Measurements from ENCODE around the gene CYP8B1.

CYP8B1 gene

DNA sequence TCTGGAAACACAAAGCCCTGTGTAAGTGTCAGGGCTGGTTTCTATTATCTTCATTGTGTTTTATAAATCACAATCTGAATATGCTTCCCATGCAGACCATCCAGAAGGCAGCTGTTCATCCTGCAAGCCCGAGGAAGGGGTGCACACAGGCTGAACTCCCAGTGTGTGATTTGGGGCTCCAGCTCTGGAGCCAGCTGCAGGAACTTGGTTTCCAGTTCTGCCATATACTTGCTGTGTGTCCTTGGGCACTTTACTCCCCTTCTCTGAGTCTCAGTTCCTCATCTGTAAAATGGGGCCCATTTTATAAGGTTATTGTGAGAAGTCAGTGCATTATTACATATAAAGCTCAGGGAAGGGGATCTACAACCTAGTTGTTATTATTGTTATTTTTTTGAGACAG lies 22.6 kb downstream of the CYP8B1 start:
- no peak for DNase-seq (ENCODE audit: low read depth)

DNA sequence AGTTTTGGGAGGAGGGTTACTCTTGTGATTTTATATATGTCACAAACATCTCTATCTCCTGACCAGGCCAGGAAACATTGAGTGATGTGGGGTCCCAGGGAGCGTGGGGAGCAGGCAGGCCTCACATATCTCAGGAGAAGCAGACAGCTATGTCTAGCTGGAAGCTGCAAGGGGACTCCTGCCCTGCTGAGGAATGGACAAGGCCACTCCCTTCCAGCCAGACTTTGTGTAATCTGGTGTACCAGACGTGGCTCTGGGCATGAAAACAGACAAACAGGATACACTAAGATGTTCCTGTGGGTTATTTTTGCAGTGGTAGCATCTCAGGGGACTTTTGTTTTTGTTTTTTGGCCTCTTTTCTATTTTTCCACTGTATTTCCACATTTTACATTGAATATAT lies 23.2 kb downstream of the CYP8B1 start:
- DNase-seq (ENCODE audit: low read depth): no peak

DNA sequence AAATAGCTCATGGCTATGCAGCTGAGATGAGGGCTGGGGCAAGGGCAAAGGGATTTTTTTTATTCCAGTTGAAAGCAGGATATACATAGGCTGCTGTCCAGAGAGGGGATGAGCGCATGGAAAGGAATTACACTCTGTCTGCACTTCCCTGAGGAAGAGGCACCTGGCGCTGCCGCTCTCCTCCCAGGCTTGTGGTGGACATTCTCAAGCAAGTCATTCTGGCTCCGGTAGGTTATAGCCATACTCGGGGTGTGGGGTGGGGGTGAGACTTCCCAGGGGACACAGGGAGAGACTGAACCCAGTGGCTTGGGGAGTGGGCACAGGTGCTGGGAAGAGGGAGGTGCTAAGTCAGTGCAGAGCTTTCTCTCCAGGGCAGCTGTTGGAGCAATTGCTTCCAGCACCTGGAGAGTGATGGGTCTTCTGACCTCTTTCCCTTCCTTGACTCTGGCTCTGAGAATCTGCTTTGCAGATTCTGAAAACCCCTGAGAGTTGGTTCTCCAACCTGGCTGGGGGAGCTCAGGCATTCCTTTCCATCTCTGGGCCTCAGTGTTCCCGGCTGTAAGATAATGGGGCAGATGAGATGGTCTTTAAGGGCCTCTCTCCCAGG lies 24.3 kb downstream of the CYP8B1 start:
- no peak for DNase-seq (ENCODE audit: low read depth)

DNA sequence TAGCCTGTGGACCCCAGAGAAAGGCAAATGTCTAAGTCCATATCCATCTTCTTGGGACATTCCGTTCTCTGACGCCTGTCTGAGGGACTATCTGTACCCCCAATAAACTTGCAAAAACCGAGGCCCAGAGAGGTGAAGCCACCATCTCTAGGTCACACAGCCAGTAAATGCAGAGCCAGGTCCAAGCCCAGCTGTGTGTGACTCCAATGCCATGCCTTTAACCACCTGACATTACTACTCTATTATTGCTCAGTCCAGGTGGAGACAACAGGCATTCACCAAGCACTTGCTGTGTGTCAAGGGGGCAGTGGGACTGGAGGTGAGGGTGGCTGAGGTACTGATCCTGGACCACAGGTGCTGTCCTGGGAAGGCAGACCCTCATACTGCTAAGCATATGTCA lies 25.4 kb downstream of the CYP8B1 start:
- no peak for DNase-seq (ENCODE audit: low read depth)

DNA sequence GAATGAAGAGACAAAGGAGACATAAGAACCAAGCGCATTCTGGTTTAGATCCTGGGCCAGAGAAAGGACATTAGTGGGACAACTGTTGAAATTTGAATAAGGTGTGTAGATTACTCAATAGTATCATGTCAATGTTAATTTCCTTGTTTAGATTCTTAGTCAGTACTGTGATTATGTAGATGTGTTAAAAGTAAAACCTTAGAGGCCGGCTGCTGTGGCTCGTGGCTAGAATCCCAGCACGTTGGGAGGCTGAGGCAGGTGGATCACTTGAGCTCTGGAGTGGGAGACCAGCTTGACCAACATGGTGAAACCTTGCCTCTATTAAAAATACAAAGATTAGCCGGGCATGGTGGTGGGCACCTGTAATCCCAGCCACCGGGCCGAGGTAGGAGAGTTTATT lies 26.7 kb downstream of the CYP8B1 start:
- DNase-seq (ENCODE audit: low read depth): no peak

DNA sequence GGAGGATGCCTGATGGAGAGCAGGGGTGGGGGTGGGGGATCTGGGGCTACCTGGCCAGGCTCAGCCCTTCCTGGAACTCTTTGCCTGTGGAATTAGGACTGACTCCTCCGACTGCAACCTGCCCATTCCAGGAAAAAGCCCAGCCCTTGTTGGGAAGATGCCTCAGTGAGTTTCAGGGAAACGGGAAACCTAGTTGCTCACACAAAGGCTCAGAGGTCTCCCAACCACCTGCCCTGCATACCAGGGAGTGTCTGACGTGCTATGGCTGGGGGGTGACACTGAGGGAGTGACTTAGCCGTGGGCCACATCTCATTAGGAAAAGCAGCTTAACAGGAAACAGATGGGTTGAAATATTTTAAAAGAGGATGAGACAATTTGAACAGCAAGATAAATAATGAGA lies 27.9 kb downstream of the CYP8B1 start:
- DNase-seq (ENCODE audit: low read depth): no peak

DNA sequence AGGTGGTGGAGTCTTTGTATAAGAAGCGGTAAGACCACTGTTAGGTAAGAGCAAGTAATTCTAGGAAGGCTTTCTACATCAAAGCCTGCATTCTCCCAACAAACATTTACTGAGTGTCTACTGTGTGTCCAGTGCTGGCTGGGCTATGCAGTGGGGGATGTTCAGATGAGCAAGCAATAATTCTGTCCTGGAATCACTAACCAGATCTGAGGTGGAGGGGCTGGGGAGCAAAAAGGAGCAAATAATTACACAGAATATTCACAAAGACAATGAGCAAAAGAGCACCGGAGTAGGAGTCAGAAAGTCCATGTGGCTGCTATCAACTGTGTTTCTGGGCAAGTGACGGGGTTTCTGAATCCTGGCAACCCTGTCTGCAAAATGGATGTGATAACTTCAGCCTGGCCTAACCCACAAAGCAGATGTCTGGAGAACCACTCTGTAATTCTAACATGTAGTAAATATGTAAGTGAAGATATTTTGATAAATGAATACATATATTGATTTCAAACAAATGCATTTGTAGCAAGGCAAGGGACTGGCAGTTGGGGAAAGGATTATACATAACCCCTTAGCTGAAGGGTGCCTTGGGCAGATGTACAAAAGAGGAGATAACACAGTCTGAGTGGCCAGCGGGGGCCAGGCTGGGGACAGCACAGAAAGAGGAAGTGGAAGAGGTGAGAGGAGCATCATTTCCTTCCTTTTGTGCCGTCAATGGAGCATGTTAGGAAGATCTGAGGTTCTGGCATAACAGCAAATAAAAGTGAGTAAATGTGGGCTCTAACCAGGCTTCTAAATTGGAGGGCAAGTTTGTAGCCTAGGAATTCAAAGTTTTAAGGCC lies 28.8 kb downstream of the CYP8B1 start:
- DNase-seq (ENCODE audit: low read depth): no peak

DNA sequence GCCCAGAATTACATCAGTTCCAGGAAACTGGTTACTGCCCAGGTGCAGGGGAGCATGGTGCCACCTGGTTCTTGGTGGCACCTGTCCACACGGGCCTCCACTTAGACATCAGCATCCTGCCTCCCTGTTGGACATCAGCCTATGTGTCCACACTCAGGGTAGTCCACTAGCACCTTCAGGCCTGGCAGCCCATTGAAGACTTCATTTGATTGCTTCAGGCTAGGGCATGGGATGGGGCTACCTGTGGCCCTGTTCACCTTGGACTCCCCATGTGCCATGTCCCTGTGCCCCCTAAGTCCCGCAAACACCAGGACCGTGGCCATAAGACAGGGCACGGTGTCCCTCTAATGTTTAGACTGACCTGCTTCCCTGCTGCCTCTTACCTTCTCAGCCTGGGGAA lies 30.9 kb downstream of the CYP8B1 start:
- no peak for DNase-seq (ENCODE audit: low read depth)

DNA sequence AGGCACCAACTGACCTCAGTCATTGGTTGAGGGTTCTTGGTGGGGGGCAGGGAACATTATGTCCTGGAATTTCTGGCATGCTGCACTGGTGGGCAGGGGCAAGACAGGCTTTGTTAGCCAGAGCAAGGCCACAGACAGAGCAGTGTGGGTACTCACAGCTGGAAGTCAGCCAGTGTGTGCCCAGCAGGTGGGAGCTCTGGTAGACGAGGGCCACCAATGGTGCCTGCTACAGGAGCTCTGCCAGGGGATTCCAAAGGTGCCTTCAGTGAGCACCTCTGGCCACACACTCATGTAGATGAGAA lies 31.3 kb downstream of the CYP8B1 start:
- no peak for DNase-seq (ENCODE audit: low read depth)

DNA sequence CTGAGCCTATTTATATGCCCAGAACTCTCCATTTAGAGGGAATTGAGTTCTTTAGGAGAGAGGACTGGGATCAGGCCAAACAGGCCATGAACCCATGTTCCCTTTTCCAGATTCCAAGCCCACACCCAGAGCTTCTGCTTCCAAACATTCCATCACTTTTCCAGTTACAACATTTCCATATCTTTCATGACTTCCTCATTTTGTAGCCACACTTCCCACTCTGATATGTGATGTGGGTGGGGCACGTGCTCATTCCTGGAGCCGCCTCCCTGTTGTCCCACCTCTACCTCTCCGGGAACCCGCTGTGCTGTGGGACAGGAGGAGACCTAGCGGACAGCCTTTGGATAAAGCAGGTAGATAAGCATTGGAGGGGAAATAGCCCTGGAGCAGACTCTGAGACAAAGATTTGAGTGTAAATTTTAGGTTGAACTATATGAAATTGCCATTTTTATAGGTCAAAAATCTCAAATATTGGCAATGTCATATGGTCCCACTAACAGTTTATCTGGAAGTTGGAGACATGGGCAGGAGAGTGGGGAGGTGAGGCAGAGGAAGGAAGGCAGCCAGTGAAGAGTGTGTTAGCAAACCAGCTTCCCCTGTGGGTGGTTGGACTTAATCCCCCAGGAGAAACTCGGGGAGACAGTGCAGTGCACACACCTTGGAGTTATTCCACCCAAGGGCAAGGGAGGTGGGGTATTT lies 31.8 kb downstream of the CYP8B1 start:
- DNase-seq (ENCODE audit: low read depth): no peak

DNA sequence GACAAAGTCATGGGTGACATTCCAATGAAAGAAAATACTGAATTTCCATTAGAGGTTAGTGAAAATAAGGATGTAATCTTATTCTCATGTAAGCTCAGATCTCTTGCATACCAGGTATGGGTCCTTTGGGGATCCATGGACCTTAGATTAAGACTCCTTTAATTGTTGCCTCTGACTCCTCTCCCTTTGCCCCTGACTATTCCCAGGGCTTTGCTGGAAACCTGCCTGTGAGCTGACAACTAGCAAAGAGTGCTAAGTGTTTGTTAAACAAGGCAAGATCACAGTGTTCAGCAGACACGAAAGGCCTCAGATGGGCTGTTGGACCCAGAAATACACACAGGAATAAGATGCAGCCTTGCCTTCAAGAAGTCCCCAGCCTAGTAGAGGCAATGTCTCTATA lies 34.3 kb downstream of the CYP8B1 start:
- no peak for DNase-seq (ENCODE audit: low read depth)

DNA sequence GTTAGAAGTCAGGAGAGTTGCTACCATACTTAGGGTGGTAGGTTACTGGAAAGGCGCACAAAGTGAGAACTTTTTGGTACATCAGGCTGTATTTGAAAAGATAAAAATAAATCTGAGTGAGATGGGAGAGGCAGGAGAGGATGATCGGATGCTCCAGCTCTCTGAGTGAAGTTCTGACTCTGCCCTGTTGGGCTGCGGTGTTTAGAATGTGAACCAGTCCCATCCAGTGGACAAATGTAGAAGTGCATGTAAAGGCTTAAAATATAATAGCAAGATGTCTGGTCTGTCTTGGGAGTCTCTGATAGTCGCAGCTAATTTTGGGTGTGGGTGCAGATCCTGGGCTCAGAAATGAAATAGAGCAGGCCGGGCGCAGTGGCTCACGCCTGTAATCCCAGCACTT lies 36.1 kb downstream of the CYP8B1 start:
- DNase-seq (ENCODE audit: low read depth): no peak

DNA sequence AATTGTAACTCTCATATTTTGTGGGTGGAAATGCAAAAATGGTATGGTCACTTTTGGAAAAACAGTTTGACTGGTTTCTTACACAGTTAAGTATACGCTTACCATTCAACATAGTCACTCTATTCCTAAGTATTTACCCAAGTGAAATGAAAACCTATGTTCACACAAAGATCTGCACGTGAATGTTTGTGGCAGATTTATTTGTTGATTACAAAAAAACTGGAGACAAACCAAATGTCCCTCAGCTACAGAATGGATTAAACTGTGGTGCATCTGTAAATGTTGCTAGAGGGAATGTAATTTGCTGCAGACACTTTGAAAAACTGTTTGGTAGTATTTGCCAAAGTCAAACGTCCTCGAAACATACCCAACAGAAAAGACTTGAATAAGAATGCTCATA lies 37.1 kb downstream of the CYP8B1 start:
- no peak for DNase-seq (ENCODE audit: low read depth)

DNA sequence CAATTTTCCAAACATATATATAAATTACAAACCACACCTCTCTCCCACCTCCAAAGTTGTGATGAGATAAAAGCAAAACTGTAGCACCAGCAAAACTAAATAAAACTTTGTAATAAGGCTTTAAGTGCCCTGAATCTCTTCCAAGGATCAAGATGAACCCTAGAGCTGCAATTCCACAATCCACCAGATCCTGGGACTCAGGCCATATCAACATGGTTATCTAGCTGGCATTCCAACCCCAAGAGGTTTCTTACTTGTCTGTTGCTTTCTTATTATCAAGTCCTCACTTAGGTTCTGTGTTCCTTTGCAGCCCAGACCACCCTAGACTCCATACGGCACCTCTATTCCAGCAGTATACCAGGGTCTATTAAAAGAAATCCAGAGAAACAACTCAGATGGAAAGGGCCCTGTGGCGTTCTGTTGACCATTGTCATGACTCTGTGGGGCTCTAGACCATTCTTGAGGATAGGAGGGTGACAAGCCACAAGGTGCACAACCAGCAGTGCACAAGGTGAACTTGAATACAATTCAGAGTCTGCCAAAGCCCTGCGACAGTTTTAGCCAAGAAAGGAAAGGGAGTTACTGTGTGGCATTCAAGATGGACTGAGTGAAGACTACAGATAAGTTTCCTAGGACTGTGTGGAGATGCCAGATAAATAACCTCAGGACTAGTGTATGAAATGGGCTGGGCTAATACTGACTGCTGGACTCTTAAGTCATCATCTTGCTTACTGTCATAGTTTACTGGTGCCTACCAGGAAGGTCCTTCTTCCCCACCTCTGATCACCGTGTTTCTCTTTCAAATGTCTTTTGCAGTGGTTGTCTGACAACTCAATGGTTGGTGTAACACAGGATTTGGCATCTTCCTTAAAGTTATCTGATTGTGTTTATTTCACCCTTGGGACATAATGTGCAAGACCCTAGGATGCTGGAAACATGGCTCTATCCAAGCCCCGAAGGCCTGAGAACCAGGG lies 39.2 kb downstream of the CYP8B1 start:
- DNase-seq (ENCODE audit: low read depth): no peak

DNA sequence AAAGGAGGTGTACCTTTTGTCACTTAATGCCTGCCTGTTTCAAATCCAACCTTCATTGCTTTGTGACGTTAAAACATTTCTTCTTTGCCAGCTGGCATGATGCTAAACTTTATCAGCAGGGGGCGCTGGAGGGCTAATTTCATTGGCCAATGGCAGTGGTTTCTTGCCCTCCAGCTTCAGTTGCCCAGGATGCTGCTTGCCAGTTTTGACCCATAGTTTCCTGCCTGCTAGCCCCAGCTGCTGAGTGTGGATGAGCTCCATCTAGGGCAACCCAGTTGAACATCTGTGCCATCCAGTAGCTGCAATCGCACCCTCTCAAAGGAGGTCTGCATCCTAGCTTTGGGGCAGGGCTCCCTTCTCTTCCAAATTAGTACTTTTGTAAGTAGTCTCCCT lies 44.4 kb downstream of the CYP8B1 start:
- peak; percentile 46 for DNase-seq (ENCODE audit: low read depth)

DNA sequence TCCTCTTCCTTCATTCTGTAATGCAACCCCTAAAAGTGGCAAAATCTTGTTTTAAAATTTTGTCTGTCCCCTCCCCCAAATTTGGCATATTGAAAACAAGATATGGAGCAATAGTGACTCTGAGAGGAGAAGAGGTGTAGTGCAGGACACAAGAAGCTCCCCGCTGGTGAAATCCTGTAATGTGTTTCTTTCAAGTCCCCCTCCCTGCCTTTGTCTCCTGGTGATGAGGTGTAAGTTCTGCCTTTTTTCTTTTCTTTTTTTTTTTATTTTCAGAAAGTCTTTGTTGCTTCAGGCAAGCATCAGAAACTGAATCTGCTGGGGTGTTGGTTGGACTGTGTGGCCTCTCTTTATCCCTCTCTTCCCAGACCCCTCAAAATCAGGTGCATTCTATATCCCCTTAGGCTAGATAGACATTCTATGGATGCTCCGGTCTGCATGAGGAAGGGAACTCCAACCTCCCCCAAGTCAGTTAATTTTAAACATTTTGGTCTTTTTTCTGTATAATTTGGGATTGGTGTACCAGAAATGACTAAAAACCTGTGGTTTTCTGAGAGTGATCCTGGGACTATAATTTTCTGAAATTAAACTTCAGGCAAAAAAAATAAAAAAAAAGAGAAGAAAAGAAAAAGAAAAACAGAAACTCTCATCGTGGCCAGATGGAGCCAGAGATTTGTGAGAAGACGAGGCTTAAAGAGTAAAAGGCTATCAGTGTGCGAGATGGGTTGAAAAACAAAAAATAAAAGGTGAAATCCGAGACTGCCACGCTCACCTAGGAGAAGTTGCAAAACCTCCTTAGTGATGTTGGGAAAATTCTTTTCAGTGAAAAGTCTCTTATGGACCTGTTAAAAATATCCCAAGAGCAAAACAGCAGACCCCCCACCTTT lies 45.0 kb downstream of the CYP8B1 start:
- no peak for DNase-seq (ENCODE audit: low read depth)

DNA sequence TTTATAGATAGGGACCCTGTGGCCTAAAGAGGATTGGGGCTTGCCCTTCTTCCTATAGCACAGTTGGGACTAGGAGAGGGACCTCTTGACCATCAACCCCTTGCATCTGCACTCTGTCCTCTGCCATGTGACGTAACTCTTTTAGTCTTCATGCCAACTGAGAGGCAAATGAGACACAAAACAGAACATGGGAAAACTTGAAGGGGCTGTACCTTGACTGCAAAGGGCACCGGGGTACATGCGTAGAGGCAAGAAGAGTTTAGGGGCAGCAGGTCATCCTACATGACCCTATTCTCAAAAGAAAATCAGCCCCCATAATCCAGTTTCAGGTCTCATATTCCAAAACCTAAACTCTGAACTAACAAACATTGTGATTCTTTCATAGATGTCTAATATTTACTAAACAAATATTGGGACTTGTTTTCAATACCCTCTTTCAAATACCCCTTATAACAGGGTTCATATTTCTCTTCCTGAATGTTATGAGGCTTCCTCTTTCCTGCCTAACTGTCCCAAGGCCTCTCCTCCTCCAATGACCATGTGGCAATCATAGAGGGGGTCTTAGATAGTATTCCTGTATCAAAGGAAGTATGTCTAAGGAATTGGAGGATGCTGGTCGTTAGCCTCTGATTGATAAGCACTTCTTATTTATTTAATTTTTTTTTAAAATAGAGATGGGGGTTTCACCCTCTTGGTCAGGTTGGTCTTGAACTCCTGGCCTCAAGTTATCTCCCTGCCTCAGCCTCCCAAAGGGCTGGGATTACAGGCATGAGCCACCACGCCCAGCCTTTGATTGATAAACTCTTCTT lies 45.8 kb downstream of the CYP8B1 start:
- no peak for DNase-seq (ENCODE audit: low read depth)

DNA sequence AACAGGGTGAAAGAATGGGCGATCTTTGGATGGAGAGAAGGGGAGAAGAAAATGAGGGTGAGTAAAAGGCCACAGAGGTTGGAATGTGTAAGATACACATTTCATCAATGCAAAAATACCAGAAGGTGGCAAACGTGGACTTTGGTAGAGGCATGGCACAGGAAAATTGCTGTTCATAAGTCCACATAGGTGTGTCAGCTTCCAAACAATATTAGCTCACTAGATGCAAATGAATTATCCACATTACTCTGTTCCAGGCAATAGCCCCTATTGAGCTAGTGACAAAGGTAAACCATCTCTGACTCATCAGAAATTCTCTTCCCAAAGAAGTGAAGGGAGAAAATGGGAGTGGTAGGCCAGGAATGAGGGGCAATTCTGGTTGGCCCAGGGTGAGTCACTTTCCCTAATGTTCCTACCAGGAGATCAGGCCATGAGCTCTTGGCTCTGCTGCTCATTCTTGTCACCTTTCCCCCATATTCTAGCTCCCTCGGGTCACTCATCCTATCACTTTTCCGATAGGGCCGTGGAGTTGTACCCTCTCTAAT lies 46.5 kb downstream of the CYP8B1 start:
- no peak for DNase-seq (ENCODE audit: low read depth)

DNA sequence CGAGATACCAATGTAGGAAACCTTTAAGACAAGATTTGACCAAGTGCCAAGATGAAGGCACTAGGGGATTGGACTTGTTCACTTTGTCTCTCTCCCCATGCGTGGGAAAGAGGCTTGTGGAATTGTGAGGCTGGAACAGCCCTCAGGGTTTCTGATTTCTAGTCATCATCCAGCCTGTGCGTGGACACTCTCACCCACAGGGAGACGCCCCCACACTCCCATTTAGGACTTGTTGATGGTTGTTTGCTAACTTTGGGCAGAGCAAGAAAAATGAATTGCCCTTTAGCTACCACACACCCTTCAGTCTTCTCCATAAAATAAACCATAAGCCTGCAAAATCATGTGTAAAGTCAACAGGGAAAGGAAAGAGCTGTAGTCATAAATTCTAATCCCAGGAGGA lies 48.0 kb downstream of the CYP8B1 start:
- no peak for DNase-seq (ENCODE audit: low read depth)

DNA sequence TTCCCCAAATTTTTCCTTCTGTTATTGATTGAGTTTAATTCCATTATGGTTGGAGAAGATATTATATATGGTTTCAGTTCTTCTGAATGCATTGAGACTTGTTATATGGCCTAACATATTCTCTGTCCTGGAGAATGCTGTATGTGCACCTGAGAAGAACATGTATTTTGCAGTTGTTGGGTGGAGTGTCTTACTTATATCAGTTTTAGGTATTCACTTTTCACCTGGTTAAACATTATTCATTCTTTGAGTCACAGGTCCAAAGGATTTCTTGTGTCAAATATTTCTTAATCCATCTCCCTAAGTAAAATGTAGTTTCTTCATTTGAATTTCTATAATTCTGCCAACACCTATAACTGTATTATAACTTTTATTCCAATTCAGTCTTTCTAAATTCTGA lies 48.7 kb downstream of the CYP8B1 start:
- DNase-seq (ENCODE audit: low read depth): no peak

Measured in activated T-helper 9 cell treated with anti-CD3 and anti-CD28 coated beads, Interleukin-2, amount 50 U/mL, for 16 hours (primary cell).